DLD1 (cell line): ENCODE data around the gene DGKI.

ENCODE experiments used
- in situ Hi-C: cut with HindIII; loops from 2 replicates; pipeline ENCODE4 v1.10.0; 2017; ENCODE audit warnings: low sequenced_read_pairs

Gene DGKI

DNA sequence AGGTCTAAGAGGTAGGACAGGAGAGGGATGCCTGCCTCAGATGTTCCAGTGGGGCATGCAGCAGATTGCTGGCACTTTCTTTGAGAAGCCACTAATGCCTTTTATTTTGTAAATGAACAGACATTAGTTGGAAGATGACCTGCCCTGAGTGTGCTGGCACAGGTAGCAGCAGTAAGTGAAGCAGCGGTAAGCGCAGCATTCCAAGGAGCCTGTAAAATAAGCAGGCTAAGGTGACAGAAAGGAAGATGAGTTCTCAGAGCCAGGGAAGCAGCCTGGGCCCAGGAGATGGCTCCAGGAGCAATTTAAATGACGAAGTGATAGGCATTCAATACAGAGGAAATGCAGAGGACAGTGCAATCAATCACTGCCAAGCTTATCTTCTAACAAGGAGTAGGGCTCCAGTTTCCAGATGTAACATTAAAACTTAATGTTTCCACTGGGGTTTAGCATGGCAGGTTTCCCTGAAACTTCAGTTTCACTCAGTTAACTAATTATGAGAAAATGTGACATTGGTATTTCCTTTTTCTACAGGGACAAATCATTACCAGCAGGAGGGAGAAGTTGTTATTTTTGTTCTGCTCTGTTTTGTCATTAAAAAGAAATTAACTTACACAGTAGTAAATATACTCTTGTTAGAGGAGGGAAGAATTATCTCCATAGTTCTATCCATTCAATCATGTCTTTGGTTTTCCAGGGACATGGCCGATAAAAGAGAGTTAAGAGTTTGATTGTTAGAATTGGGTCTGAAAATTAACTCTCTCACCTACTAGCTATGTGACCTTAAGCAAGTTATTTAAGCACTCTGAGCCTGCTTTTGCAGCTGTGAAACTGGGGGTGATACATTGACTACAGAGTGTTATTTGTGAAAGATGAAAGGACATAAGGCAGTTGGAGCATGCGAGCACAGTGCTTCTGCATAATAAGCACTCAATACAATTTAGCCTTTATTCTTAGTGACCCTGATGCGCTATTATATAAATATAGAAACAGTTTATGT lies 406.6 kb downstream of the DGKI start:
- in situ Hi-C loops, result no loop called here

DNA sequence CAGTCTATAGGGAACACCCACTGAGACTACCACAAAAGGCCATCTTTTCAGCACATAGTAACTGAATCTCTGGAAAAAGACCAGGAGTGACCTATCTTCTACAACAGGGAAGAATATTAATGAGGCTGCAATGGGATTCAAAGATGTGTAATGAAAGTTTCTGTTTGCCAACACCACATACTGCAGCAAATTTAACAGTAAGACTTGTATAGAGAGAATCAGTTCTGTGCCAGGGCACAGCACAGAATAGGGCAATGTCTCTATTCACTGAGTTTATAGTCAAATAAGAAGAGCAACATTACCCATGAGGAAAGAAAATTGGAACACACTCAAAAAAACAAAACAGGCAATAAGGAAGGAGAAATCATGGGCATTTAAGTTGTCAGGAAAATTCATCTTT lies 411.8 kb downstream of the DGKI start:
- in situ Hi-C loops, result no loop called here

DNA sequence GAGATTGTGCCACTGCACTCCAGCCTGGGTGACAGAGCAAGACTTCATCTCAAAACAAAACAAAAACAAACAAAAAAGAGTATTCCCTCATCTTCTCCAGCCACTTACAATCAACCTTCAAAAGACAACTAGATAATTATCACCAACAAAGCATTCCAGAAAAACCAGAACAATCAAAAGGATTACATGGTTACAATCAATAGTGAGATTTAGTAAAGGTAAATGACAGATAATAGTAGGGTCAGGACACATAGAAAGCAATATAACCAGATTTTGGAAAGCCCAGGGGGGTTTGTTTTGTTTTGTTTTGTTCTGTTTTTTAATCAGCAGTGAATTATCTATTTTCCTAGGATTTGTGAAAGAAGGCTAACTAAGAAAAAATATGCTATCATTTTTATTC lies 412.2 kb downstream of the DGKI start:
- in situ Hi-C loops, result no loop called here

DNA sequence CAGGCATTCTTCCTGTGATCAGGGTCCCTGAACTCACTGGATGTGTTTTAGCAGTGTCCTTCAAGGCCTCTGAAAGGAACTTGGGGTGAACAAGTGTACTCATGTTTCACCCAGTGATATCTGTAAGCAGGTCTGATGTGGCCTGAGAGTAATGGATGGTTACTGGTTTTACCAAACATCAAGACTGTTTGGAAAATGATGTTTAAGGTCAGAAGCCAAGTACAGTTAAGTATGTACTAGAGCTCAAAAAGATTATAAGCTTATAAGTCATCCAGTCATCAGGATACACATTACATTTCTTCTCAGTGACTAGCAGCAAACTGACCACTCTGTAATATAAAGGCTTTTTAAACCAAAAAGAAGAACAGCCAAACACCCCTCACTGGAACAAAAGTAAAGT lies 423.5 kb downstream of the DGKI start:
- in situ Hi-C loops, result no loop called here

DNA sequence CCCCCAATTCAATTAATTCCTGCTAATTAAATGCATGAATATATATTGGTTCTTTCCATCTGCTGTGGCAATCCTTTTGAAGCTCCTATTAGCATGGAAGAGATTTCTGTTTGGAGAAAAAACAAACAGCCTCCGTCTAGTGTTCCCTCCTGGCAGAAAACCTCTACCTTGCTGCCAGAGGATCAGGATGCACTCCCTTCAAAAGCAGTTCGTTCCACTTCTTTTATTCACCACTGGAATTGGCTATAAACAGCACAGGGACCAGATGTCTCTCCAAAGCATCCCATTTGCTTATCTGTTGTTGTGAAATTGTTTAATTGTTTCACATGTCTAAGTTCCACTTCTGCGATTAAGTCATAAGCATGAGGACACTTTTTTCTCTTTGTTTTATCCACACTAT lies 425.4 kb downstream of the DGKI start:
- in situ Hi-C loops, result no loop called here

DNA sequence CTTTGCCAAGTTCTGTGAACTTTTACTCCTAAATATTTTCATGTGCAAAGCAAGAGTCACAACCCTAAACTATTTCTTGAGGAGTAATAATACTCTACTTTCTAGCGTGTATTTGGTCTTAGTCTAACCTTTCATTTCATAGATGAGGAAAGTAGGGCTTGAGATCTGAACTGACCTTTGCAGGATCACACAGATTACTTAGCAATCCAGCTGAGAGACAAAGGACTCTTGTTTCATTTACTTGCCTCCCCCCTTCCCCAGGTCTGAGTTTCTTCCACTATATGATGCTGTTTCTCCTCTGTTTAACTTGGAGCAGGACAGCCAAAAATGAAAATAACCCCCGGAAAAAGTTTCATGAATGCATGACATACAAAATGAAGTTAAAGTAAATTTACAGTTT lies 427.9 kb downstream of the DGKI start:
- in situ Hi-C loops, result no loop called here

DNA sequence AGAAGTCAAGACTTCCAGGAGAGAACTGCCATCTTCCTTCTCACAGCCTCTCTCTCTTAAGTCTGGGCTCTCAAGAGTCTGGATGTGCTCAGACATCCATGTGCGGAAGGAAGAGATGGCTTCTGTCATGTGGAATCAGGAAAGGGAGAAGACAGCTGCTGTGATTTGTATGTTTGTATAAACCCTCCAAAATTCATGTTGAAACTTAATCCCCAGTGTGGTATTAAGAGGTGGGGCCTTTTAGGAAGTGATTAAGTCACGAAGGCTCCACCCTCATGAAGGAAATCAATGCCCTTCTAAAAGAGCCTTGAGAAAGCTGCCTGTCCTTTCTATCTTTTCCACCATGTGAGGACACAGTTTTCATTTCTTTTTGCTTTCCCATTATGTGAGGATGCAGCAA lies 429.3 kb downstream of the DGKI start:
- in situ Hi-C loops, result no loop called here

DNA sequence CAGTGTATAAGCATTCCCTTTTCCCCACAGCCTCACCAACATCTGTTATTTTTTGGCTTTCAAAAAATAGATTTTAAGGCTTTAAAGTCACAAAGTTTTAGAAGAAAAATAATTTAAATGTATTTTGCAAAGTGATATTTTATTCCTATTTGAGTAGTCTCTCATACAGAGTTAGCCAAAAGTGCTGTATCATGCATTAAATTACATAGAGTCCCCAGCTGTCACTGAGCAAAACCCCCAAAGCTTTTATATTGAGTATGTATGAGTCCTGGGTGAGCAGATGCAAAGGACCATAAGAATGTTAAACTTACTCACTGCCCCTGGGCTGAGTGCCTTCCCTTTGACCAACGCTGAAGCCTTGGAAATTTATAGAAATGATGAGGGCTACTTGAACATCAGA lies 432.9 kb downstream of the DGKI start:
- in situ Hi-C loops, result no loop called here

DNA sequence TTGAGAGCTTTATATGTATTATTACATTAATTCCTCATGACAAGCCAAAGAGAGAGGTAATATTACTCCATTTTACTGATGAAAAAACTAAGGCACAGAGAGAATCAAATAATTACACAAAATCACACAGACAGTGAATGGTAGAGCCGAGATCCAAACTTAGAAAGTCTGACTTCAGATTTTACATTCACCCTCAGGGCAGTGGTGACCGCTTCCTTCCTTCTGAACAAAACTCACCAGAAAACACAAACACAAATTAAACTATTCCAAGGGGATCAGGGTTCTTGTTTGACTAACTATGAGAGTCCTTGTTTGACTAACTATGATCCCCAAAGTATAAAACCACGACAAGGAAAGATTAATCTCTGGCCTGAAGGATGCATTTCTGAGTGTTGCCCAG lies 435.3 kb downstream of the DGKI start:
- in situ Hi-C loops, result no loop called here

DNA sequence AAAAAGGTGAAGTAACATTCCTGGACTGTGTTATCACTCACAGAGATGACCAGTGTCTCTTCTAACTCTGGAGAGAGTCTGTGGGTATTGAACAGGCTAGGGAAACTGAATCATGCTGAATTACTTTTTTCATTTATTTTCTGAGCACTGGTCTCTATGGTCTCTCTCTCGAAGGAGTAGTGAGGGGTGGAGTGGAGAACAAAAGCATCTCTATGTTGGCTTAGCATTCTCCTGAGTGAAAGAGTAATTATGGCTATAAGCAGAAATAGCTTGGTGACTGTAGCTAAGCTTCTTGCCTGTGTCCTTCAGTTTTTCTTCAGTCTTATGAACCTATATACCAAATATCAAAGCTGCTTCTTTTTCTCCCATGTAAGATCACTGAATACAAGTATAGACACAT lies 438.6 kb downstream of the DGKI start:
- in situ Hi-C loops, result no loop called here

DNA sequence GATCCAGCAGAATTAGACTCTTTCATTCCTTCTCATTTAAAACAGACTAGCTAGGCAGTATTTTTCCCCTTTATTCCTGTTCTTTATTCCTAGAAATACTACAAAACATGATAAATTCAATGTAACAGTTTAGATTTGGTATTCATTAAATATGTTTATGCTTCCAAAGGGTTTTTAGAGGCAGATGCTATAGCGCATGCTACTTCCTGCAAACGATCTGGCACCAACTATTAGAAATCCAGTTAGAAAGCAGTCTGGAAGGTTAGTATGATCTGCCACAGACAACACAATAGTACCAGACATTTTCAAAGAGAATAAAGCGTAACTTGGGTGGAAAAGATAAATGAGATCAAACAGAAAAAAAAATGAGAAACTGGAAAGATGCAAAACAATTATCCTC lies 439.7 kb downstream of the DGKI start:
- in situ Hi-C loops, result no loop called here

DNA sequence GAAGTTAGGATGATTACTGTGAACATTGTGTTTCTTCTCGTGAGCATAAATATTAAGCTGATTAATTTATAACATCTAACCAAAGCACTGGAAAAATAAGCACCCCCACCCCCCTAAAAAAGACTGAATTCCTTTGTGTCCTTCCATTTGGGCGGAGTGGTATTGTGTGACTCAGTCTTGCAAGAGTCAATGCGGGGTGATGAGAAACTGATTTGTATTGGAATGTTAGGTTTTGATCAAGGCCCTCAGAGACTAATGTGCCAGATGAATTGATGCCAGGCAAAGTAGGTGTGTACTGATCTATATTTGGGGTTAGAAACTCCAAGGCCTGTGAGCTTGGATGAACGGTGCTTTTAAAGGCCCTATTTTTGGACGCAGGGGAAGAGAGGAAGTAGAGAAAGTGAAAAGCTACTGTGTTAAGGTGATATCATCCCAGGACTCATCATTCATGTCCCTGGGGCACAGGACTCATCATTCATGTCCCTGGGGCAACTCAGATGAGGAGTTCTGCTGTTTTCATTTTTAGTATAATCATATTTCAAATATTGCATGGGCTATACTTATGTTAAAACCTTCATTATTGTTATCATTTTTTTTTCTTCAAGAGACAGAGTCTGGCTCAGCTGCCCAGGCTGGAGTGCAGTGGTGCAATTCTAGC lies 442.0 kb downstream of the DGKI start:
- in situ Hi-C loops, result no loop called here

DNA sequence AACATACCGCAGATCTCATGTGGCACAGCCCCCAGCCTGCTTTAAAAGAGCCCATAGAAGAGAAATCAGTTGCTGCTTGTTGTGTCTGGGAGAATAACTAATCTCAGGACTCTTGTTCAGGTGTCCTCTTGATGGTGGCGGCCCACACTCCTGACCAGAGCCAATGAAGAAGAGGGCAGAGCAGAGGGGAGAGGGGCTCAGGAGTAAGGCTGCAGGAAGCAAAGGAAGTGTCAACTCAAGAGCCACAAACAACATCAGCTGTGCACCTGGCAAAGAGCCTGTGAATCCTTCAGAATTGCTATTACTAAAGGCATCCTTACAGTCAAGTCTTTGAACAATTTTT lies 443.4 kb downstream of the DGKI start:
- in situ Hi-C loops, result no loop called here

DNA sequence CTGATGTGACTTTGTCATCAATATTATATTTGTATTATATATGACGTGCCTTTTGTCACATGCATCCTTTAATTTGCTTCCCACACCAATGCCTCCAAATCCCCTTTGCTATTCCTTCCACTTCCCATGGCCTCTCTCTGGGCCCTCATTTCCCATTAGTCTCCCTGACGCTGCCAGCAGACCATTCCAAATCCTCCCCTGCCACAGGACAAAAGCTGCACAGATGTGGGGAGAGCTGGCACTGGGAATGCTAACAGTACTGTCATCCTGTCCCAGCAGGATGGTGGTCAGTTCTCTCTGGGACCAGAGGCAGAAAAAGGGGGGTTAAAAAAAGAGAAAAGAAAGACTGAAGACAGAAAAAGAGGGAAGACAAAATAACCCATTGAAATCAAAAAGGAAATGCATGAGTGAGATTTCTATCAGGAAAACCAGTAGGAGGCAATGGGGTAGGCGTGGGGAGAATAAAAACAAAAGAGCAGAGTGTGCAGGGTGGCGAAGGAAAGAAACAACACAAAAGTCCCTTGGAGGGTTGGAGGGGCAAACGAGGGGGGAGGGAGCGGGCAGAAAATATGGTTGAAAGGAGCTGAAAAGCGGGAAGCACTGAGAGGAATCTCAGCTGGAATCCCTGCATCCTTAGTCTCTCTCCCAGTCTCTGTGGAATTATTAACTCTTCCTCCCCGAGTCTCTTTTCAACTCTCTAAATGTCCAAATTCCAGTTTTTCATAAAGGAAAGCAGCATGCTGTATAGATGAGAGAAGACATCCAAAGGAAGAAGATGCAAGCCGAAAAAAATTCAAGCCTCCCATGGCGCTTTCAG lies 444.0 kb downstream of the DGKI start:
- in situ Hi-C loops, result no loop called here

DNA sequence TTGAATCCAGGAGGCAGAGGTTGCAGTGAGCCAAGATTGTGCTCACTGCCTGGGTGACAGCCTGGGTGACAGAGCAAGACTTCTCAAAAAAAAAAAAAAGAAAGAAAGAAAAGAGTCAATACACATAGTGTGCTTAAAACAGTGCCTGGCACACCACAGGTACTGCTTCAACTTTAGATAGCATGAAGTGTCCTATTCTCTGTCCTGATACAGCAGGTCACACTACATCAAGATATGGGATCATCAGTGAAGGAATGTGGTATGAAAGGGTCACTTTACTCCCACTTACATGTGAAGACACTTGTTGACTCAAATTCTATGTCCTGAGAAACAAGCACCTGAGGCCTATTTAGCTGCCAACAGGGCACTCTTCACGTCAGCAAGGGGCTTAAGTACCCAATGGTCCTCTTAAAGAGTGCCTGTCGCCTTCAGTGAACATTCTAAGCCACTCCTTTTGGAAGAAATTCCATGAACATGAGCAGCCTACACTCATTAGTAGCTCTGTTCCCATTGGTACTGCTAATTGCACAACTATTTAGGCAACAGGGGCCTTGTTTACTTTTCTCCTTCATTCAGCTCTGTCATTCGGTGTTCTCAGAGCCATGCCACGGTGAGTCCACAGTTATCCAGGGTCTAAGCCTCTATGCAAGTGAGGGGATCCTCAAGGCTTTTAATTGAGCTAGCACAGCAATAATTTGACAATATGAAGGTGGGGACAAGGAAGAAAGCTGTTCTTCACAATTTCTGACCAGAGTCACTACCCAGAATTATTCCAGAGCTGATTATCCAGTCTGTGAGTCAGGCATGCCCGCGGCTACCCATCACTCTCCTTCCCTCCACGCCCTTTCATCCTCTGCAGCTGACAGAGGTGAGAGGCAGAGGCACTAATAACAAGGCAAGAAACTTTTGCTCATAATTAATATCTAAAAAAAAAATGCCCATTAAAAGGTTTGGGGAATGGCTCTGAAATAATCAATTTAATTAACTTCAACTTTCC lies 446.6 kb downstream of the DGKI start:
- in situ Hi-C loops, result no loop called here

DNA sequence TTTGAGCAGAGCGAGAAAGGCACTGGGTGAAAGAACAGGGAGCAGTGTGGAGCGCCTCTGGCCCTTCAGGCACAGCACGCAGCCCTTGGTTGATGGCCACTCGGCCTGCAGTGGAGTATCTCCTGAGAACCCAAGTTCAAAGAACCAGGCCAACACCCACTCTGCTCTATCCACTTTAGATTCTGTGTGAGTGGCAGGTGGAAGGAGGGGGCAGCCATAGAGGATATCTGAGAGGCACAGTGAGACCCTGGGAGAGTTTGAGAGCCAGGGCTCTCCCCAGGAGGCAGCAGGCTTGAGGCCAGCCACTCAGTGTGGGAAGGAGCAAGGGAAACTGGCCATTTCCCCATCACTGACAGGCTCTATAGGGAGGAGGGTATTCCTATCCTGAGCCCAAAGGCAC lies 450.7 kb downstream of the DGKI start:
- in situ Hi-C loops, result no loop called here

DNA sequence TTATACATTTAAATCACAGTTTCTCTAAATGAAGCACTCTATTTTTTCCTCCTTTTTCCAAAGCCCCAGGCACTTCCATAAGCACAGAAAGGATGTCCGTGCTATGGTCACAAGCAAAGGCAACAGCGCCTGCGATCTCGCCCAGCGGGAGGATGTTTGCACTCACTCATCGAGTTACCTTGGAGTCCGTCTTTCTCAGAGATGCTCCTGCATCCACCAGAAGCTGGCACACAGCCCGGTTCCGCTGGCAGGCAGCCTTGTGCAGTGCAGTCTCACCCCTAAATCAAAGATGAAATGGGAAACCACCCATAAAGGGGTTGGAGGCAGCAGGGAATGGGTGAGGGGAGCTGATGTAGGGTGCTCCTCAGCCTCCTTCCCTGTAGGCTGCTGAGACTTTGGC lies 451.4 kb downstream of the DGKI start:
- in situ Hi-C loops, result no loop called here

DNA sequence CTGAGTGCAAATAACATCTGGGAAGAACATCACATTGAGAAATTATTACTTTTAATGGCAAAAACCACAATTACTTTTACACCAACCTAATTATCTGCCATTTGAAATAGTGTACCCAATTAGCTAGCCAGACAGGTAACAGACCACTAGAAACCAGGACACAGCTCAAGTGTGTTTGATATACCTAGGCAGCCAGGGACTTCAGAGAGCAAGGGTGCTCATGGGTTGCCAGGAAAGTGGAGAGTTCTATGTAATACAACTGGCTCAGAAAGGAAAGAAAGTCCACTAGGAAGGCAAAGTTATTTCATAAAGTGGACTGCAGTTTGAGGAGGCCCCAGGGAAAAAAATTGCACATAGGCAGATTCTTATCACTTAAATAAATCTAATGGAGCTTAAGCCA lies 453.2 kb downstream of the DGKI start:
- in situ Hi-C loops, result no loop called here

DNA sequence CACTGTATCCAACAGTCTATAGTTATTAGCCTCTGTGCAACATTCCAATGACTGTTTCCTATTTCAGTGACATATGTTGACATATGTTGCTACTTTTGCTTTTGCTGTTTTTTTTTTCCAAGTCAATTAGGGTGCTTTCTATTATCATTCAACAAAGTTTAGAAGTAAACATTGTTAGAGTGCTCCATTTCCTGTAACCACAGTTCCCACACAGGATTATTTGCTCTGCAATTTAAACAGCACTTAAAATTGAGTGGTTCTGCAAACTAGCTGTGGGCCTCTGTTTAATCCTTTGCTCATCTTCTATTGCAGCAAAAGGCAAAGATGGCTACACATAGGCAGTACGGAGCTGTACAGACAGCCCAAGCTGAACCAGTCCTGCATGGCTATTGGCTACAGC lies 456.7 kb downstream of the DGKI start:
- in situ Hi-C loops, result no loop called here

DNA sequence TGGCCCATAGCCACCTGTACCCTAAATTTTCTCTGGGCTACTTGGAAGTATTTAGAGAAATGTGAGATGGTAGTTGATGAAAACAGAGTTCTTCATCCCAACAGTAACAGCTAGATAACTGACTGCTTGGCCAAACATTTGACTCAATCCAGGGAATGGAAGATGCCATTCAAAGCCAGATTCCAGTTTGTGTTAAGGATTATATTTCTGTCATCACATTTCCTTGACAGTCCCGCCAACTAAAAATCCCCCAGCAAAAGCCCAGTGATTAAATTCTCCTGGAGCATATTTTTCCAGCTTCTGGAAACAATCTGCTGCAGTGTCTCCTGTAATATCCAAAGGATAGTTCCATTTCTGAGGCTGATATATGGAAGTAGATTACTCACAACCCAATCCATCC lies 457.9 kb downstream of the DGKI start:
- in situ Hi-C loops, result no loop called here
